Measurements from ENCODE around the gene RHOG.
"Not testable (repeated sequence)": the region's sequence is repeated elsewhere in the genome, so short reads cannot be mapped to it uniquely, and the experiment has no call there.

Gene RHOG

DNA sequence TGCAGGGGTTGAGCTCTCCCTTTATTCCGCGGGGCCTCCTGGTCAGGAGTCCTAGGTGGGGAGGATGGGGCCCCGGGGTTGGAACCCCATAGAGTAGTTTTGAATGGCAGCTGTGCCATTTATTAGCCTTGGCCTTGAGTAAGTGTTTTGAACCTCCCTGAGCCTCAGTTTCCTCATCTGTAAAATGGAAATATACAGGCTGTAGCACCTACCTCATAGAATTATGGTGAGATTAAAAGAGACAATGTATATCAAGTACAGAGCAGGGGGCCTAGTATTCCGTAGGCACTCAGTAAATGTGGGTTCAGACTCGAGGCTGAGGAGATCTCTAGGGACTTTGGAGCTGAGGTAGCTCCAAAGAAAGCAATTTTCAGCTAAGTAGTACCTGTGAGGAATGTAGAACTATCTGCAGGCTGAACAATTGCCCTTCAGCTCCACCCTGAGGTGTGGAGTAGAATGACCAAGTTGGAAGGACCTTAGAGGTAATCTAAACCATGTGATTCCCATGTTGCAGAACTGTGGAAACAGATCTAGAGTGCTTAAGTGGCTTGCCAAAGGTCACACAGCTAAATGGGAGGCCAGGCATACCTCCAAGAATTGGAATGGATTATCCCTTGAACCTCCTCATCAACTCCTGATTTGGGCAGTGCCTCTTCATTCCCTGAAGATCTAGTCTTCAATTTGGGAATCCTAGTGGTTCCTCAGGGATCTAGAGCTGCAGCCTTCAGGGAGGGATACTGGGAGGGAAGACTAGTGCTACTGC, 31.7 kb downstream of the RHOG start:
- DNase-seq (ENCODE audit: low spot score) = peak; percentile 85

DNA sequence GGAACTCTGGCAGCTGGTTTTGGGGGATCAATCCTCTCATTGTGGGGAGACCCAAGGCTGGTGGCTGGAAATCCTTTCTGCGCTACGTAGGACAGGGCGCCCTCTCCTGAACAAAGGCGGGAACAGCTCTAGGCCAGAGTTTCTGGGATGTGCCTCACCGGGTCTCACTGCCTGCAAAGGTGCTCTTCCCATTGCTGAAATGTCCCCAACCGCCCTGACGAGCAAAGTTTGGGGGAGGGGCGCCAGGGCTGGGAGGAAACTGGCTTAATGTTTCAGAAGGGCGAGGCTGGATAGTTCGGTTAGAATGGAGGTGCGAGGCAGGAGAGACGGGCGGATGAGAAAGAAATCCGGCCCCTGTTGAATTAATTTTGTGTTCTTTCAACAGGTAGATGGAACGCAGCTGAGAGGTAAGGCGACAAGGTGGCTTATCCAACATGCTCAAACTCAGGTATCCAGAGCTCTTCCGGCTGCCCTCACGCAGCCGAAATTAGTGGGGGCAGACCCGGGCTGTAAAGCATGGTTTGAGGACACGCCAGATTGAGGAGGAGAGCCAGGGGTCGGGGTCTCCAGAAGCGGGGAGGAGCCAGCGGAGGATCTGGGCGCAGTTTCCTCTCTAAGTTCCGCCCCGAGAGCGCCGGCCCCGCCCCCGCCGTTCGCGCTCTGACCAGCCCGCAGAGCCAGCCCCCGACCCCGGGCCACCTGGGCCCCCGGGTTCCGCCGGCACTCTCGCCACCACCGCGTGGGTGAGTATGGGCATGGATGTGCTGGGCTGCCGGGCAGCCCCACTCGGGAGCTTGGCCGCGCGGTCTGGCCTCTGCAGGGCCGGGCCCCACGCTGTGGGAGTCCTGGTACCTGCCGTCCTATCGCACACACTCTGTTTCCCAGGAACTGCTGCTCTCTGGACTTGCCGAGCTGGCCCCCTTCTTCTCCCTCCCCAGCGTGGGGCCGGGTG, 32.6 kb downstream of the RHOG start, which contains the start of gene PGAP2:
TSS of gene PGAP2 (plus strand) at position 652 of the 952 bp plus-strand sequence. CDS start 2,700 bp downstream, outside the sequence.
- DNase-seq (ENCODE audit: low spot score) = peak; percentile 78

DNA sequence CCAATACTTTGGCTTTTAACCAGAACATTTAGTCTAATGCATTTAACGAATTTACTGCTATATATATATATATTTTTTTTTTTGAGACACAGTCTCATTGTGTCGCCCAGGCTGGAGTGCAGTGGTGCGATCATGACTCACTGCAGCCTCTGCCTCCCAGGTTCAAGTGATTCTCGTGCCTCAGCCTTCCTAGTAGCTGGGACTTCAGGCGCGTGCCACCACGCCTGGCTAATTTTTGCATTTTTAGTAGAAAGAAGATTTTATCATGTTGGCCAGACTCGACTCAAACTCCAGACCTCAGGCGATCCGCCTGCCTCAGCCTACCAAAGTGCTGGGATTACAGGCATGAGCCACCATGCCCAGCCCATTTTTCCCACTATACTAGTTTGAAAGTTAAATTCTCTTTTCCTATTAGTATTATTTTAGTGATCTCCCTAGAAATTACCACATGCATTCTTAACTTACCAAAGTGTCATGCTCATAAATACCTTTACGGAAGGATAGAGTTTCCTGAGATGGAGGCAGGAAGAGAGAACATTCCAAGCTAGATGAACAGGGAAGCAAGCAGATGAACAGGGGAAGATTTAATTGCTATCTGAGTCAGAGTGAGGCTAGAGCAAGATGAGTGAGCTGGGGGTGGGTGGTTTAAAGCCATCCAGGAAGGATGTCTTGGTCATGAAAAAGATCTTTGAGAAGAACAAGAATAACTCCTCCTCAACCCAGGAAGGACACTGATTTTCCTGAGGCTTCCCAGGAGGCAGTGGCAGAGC, 36.8 kb downstream of the RHOG start:
- peak; percentile 73 for DNase-seq (ENCODE audit: low spot score)

DNA sequence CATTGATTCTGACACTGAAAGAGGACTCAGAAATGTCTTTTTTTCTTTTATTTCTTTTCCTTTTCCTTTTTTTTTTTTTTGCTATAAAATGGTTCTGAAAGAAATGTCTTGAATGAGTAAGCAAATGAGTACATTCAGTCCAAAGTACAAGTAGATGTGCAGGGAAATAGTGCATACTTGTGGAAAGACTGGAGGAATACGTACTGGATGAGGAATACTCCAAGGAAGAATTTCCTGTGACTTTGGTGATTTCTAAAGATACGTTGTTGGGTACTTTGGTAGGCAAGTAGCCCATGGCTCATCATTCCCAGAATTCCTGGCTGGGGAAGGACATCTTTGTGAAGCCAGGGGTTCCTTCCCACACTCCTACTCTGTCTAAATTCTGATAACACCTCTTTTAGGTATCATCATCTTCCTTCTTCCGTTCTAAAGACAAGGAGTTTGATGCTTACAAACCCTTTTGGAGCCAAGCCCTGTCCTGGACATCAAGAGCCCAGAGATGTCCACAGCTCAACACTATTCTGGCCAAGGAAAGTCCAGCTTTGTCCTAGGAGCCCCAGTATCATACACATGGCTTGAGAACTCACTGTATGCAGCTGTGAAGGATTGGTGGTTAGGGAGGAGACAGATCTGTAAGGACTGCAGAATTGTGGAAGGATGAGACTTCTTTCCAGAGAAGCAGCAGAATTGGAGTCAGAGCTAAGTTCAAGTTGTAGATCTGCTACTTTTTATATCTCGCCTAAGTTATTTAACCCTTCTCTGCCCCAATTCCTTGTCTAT, 38.6 kb downstream of the RHOG start:
- DNase-seq (ENCODE audit: low spot score) = no peak

DNA sequence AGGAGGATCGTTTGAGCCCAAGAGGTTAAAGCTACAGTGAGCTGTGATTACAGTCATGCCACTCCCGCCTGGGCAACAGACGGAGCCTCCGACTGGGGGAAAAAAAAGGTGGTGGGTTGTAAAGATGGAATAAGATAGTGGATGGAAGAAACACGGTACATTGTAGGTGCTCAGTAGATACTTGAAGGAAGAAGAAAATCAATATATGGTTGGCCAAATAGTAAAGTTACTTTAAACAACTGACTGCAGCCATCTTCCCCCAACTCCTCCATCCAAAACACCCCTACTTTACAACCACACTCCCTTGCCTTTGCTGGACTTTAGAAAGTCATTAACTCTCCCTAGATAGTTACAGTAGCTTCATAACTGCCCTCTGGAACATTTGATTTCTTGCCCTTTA, 40.9 kb downstream of the RHOG start:
- no peak for DNase-seq (ENCODE audit: low spot score)

DNA sequence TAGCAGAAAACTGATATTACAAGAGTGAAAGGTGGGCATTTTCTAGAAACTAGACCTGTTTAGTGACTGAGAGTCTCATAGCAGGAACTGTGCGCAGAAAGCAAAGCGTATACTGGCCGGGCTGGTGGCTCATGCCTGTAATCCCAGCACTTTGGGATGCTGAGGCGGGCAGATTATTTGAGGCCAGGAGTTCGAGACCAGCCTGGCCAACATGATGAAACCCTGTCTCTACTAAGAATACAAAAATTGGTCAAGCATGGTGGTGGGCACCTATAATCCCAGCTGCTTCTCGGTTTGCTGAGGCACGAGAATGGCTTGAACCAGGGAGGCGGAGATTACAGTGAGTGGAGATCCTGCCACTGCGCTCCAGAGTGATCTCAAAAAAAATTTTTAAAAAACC, 41.6 kb downstream of the RHOG start:
- DNase-seq (ENCODE audit: low spot score) = no peak

DNA sequence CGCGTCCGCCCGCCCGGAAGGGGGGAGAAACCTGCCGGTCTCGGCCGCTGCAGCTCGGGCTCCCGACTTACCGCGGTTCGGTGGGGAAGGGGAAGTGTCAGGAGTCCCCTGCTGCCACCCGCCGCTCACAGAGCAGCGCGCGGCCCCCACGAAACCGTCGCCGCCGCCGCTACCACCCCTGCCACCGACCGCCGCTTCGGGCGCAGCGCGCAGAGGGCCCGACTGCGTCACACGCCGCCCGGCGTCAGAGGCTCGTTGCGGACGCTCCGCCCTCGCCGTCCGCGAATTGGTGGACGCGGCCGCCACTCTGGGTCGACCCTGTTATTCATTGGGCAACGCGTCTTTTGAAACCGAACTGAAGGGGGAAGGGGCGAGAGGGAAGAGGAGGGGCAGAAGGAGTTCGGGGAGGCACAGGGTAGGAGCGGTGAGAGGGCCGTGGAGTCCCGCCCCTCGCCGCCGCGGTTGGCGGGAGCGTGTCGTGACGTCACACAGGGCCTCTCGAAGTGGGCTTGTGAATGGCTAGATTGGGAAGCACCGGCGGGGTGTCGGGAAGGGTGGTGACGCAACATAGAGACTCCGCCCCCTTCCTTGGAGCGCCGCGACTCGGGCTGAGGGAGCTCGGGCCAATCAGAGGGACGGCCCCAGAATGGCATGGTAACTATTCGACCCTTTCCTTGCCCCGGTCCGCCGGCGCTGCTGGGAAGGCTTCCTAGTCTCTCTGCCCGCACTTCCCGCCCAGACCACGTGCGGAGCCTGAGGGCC, 43.2 kb downstream of the RHOG start, which contains the start of gene NUP98:
TSS of gene NUP98 (minus strand) at position 226 of the 762 bp plus-strand sequence. CDS start 15,437 bp downstream, outside the sequence.
- peak; percentile 98 for DNase-seq (ENCODE audit: low spot score)

DNA sequence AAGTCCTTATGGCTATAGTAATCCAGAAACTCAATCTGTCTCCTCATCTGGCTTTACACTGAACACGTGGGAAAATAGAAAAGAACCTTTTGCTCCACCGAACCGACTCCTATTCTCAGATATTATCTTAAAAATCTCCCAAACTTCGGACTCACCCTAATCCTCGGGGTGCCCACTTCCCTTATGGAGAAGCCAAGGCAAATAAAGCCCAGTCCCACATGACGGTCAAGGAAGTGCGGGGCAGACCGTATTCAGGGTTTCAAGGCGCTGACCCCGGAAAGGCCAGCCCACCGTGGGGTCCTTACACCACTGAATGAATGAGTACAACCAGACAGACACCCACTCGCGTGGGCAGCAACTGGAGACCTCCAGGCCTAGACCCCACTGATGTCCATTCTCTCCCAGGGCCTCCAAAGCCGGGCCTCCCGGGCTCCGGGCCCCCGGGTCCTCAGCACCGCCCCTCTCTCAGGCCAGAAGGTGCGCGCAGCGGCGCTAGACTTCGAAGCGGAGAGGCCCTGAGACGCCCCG, 43.9 kb downstream of the RHOG start:
- no peak for DNase-seq (ENCODE audit: low spot score)

DNA sequence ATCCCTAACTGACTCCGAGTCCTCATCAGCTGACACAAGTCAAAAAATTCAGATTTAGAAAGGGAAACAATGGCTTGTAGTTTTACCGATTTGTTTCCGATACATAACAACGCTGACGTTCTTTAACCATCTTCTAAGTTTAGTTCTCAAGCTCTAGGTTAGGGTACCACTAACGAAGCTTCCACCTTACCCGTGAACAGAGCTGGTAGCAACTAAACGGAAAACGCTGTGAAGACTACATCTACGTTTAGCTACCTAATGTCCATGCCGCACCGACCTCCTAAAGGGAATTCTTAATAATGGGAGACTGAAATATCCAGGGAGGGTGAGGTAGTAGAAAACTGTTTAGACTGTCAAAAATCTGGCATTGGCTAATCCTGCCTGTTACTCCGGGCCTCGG, 44.4 kb downstream of the RHOG start:
- DNase-seq (ENCODE audit: low spot score) = no peak

DNA sequence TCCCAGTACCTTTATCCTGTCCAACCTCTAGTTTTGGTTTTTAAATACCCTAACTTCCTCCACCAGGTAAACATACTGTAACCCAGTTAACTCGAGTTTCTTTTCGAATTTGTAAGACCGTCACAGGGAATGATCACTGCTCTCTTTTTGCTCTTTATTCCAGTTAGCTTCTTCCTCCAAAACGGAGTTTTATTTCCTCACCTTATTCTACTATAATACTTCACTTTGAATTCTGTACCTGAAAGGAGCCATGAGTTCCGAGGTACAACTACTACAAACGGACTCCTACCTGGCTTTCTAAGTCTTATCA, 44.8 kb downstream of the RHOG start:
- DNase-seq (ENCODE audit: low spot score) = no peak

DNA sequence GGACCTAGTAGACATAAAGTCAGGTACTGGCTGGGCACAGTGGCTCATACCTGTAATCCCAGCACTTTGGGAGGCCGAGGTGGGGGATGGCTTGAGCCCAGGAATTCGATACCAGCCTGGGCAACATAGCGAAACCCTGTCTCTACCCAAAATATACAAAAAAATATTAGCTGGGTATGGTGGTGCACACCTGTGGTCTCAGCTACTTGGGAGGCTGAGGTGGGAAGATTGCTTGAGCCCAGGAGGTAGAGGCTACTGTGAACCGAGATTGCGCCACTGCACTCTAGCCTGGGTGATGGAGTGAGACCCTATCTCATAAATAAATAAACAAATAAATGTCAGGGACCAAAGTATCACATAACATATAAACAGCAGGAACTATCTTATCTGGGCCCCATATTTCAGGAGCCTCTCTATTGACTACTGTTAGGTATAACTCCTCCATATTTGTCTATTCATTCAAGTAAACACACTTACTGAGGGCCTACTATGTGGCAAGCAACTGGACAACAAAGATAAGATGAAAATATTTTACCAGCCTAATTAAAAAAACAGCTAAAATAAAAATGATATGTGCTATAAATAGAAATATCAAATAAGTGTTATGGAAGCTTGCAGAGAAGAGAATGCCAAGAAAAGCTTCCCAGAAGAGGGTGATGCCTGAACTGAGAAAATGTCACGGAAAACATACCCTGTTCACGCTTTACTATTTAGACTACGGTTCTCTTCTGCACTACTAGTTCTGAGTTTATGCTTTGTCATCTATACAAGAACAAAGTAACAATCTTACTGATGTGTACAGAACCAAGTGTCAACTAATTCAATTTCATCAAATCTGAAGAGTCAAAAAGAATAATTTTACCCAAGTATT, 45.4 kb downstream of the RHOG start:
- no peak for DNase-seq (ENCODE audit: low spot score)

DNA sequence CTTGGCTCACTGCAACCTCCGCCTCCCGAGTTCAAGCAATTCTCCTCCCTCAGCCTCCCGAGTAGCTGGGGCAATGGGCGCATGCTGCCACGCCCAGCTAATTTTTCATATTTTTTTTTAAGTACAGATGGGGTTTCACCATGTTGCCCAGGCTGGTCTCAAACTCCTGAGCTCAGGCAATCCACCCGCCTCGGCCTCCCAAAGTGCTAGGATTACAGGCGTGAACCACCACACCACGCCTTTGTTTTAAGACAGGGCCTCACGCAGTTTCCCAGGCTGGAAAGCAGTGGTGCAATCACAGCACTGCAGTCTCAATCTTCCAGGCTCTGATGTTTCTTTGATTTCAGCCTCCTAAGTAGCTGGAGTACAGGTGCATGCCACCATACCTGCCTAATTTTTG, 46.4 kb downstream of the RHOG start:
- not testable (repeated sequence) for DNase-seq (ENCODE audit: low spot score)

DNA sequence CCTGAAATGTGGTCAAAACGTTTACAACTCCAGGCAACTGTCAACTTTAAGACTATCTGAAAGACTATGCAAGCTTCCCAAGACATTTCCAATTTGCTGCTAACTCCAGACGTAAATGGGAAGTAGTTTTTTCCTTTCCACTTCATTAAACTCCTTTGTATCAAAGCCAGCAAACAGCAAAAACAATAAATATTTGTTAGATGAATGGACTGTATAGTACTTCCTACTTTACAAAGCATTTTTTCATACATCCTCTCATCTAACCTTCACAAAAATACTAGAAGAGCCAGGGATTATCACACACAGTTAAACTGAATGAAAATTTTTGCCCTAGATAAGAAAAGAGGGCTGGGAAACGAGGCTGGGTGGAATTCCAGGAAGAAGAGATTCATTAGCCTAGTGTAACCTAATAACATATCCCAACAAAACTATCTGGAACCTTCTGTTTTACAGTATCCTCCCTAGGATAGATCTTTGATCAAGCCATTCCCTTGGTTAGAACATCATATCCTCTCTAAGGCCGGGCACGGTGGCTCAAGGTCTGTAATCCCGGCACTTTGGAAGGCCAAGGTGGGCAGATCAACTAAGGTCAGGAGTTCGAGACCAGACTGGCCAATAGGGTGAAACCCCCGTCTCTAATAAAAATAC, 53.9 kb downstream of the RHOG start:
- peak; percentile 58 for DNase-seq (ENCODE audit: low spot score)

DNA sequence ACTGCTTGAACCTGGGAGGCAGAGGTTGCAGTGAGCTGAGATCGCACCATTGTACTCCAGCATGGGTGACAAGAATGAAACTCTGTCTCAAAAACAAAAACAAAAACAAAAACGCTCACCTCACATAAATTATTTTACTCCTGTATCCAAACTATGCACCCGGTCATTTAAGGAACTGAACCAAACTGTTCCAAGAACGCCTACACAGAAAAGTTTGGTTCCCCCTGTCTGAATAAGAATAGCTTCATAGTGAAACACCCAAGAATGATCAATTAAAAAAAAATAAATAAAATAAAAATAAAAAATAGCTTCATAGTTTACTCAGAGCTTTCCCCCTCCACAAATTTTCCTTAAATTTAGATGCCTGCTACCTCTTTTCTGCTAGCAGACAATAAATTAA, 57.1 kb downstream of the RHOG start:
- no peak for DNase-seq (ENCODE audit: low spot score)

DNA sequence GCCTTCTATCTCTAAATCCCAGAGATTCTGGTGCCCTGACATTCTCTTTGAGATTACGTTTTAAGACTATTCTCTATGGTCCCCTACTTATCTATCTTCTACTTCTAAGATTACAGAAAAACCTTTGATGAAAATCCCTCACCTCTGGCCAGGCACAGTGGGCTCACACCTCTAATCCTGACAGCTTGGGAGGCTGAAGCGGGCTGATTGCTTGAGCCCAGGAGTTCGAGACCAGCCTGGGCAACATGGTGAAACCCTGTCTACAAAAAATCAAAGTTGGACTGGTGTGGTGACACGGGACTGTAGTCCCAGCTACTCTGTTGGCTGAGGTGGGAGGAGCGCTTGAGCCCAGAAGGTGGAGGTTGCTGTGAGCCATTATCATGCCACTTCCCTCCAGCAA, 57.8 kb downstream of the RHOG start:
- DNase-seq (ENCODE audit: low spot score) = no peak

DNA sequence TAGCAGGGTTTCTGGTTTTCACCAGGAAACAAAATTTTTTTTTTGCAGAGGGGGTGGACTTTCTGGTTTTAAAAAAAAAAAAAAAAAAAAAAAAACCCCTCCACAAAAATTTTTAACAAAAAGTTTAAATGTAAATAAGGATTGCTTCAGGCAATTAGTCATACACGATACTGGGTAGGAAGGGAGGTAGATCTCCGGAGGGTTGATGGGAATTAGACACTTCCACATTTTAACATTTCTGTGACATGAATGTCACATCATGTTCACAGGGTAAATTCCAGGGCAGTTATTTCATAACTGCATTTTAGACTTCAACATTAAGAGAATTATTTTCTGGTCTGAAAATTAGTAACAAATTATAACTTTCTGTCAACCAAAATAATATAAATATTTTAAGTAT, 59.3 kb downstream of the RHOG start:
- DNase-seq (ENCODE audit: low spot score) = no peak
